NCI-H226 (cell line): ENCODE results near the gene DUSP18.
"Not testable (repeated sequence)": the region's sequence is repeated elsewhere in the genome, so short reads cannot be mapped to it uniquely, and the experiment has no call there.

Source experiments
- DNase-seq: peaks from one replicate; pipeline ENCODE4 v3.0.0-alpha.2; 2015

DUSP18 gene

DNA sequence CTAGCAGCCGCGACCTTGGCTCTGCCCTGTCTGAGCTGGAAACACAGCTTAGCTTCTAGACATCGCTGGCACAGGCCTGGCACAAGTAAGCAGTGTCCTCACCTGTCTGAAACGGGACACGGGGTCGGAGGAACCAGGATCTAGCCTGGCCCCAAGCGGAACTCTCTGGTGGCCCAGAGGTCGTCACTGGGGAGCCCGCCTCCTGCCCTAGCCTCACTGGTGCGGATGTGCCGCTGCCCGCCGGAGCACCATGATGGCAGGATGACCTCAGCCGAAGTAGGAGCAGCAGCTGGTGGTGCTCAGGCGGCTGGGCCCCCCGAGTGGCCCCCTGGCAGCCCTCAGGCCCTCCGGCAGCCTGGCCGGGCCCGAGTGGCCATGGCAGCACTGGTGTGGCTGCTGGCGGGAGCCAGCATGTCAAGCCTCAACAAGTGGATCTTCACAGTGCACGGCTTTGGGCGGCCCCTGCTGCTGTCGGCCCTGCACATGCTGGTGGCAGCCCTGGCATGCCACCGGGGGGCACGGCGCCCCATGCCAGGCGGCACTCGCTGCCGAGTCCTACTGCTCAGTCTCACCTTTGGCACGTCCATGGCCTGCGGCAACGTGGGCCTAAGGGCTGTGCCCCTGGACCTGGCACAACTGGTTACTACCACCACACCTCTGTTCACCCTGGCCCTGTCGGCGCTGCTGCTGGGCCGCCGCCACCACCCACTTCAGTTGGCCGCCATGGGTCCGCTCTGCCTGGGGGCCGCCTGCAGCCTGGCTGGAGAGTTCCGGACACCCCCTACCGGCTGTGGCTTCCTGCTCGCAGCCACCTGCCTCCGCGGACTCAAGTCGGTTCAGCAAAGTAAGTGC lies 31.2 kb downstream of the DUSP18 start:
- DNase-seq: no peak

DNA sequence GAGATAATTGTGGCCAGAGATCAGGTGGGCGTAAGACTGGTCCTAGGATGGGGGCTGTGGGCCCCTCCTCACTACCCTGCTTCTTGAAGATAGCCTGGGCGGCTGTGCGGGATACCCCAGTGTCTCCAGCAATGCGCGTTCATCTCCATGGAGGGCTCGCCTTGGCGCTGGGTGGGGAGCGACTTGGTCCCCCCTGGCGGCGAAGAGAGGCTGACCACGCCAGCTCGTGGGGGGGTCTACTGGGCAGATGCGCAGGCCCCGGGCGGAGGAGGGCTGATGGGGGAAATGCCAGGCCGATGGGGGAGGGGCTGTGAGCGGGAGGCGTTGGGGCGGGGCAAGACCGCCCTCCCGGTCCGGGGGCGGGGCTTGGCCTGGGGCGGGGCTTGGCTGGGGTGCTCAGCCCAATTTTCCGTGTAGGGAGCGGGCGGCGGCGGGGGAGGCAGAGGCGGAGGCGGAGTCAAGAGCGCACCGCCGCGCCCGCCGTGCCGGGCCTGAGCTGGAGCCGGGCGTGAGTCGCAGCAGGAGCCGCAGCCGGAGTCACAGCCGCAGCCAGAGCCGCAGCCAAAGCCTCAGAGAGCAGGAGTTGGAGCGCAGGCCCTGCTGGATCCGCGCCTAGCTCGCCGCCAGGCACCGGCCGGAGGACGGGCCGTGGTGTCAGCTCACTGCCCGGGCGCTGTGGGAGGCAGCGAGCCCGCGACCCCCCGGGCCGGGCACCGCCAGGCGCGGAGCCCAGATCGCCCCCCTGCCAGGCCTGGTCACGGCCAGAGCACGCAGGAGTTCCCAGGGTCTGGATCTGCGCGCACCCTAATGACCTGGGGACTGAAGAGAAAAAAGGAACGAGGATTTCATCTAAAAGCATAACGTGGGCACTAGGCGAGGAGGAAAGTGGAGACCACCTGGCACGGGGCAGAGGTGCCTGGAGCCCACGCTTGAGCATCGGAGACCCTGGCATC lies 32.1 kb downstream of the DUSP18 start, which contains the start of gene SLC35E4:
SLC35E4 (plus strand) TSS at position 509 of the 953 bp plus-strand sequence. CDS start 670 bp downstream, outside the sequence.
- DNase-seq: peak; percentile 55

DNA sequence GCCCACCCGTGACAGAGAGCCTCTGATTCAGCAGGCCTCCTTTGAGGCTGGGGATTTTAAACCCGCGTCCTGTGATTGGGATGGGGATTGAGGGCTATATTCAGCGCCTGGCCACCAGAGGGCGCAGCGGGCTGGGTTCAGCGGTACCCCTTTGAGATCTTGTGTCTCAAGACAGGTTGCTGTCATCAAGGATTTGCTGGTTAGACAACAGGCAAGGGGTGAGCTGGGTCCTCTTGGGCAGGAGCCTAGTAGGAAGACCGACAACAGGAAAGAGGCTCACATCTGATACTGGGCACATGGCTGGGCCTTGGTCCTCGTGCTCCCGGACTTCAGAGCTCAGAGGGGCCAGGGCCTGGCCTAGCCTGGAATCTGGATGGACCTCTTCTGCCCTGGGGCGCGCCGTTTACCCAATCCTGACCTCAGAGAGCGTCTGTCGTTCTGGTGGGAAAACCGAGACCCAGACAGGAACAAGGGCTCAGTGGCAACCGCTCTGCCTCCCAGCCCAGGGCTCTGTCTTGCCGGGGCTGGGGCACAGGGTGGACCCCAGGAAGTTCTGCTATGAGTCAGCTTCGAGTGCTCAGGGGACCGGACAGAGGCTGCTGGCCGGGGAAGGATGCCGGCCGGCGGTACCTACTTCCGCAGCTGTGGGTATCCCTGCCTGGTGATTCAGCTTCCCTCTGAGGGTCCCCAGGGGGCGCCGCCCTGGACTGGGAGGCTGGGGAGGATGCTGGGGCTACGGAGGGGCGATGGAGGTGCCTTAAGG lies 33.0 kb downstream of the DUSP18 start:
- DNase-seq: peak; percentile 63

DNA sequence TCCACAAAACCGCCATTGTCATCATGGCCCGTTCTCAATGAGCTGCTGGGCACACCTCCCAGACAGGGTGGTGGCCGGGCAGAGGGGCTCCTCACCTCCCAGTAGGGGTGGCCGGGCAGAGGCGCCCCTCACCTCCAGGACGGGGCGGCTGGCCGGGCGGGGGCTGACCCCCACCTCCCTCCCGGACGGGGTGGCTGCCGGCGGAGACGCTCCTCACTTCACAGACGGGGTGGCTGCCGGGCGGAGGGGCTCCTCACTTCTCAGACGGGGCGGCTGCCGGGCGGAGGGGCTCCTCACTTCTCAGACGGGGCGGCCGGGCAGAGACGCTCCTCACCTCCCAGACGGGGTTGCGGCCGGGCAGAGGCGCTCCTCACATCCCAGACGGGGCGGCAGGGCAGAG lies 36.2 kb downstream of the DUSP18 start:
- DNase-seq: not testable (repeated sequence)

DNA sequence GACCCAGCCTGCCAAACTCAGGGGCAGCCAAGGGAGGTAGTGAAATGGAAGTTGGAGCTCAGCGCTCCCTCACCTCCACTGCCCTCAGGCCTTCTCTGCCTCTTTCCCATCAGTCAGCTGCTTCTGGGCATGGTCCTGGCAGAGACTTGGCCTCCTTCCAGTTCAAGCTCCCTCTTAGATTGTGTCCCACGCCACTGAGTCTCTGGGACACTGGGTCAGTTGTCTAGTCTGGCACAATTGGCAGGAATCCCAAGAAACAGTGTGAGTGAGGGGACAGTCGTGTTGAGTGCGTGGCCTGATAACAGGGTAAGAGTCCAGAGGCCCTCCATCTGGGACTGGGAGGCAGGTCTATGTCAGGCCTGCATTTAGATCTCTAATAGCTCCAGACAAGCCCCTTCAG lies 39.2 kb downstream of the DUSP18 start:
- DNase-seq: no peak

DNA sequence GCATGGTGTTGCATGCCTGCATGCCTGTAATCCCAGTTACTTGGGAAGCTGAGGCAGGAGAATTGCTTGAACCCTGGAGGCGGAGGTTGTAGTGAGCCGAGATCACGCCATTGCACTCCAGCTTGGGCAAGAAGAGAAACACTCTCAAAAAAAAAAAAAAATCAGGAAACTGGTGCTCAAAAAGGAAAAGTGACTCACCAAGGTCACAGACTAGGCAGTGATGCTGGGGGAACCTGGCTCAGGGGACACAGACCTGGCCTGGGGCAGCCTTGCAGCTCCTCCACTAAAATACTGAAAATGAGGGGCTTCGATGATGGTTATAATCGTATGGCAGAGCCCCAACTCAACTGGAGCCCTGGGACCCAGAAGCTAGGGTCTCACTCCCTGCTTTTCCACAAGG lies 40.2 kb downstream of the DUSP18 start:
- DNase-seq: no peak

DNA sequence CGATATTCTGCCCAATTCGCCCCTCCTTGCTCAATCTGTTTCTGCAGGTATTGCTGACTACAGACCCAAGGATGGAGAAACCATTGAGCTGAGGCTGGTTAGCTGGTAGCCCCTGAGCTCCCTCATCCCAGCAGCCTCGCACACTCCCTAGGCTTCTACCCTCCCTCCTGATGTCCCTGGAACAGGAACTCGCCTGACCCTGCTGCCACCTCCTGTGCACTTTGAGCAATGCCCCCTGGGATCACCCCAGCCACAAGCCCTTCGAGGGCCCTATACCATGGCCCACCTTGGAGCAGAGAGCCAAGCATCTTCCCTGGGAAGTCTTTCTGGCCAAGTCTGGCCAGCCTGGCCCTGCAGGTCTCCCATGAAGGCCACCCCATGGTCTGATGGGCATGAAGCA lies 41.3 kb downstream of the DUSP18 start:
- no peak for DNase-seq

DNA sequence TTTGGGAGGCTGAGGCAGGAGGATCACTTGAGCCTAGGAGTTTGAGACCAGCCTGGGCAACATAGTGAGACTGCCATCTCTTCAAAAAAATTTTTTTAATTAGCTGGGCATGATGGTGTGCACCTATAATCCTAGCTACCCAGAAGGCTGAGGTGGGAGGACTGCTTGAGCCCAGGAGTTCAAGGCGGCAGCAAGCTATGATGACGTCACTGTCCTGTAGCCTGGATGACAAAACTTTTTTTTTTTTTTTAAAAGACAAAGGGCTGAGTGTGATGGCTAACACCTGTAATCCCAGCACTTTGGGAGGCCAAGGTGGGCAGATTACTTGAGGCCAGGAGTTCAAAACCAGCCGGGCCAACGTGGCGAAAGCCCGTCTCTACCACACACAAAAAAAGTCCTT lies 47.8 kb downstream of the DUSP18 start:
- not testable (repeated sequence) for DNase-seq

DNA sequence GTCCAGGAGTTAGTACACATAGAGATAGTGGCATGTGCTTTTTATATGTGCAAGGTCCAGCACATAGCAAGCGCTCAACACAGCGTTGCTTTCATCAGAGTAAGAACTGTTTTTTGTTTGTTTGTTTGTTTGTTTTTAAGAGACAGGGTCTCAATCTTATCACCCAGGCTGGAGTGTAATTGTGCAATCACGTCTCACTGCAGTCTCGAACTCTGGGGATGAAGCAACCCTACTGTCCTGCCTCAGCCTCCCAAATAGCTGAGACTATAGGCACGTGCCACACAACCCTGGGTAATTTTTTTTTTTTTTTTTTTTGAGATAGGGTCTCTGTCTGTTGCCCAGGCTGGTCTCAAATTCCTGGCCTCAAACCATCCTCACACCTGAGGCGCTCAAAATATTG lies 49.9 kb downstream of the DUSP18 start:
- DNase-seq: no peak

DNA sequence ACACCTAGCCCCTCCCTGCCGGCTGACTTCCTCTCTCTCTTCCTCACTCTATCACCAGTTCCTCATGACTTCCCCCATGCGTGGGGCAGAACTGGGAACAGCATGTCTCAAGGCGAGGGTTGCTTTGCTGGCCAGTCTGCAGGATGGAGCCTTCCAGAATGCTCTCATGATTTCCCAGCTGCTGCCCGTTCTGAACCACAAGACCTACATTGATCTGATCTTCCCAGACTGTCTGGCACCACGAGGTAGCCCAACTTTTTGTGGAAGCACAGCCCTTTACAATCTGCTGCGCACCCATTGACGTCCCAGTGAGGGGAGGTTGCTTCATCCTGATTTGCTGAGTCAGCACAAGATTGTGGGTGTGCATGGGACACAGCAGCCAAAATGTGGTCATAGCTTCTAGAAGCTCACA lies 52.1 kb downstream of the DUSP18 start:
- no peak for DNase-seq

DNA sequence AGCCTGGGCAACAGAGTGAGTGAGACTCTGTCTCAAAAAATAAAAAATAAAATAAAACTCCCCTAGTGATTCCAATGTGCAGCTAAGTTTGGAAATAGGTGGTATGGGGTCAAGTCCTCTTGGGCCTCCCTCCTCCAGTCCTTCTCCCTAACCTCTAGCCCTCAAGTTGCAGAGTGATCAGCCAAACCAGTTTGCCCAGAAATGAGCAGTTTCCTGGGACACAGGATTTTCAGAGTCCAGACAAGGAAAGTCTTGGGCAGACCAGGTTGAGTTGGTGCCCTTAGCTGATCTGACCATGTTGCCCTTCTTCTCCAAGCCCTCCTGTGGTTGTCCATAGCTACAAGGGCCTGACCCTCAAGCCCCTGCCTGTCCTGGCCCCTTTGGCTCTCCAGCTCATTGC lies 52.8 kb downstream of the DUSP18 start:
- DNase-seq: no peak

DNA sequence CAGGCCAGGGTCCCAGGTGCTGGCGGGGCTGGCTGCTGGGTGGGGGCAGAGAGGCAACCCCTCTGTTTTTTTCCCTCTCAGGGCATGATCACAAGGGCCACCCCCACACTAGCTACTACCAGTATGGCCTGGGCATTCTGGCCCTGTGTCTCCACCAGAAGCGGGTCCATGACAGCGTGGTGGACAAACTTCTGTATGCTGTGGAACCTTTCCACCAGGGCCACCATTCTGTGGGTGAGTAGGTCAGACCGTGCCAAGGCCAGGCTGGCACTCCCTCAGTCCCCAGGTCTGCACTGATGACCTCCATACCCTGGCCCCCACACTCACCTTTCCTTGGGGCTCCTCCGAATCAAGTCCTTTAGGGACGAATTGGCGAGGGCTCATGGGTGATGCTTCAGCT lies 53.4 kb downstream of the DUSP18 start:
- no peak for DNase-seq

DNA sequence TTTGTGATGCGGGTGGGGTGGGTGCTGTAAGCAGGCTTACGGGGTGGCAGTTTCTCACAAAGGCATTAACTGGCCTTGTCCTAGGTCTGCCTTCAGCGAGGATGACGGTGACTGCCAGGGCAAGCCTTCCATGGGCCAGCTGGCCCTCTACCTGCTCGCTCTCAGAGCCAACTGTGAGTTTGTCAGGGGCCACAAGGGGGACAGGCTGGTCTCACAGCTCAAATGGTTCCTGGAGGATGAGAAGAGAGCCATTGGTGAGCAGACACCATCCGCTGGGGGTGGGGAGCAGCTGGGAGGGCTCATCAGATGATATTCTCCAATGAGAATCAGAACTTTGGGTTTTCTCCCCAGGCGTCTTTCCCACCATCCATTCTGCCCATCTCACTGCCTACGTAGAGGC lies 54.9 kb downstream of the DUSP18 start:
- DNase-seq: no peak
